ENCODE data around the gene BACH2. TPM values are rescaled to one million over a fixed set of nuclear protein-coding genes. Genes with fewer than 3 reads are reported as not detected.
"Not testable (repeated sequence)": the region's sequence is repeated elsewhere in the genome, so short reads cannot be mapped to it uniquely, and the experiment has no call there.

Gene BACH2
- total and polyA plus RNA-seq, 2 of the 8 experiments (the other 6 are each of a cell fraction or from before 2014, with no cell fraction given): 1.9 to 5.9 TPM

- 86% methylated on average over 9 of the region's 9 CpGs; no CpG with 5 or more reads in 1 of the 2 experiments for WGBS, 2 experiments (ENCODE audit: extremely low coverage in 1 of 2, insufficient coverage in 1 of 2, insufficient read length in 1 of 2, insufficient replicate concordance in 2 of 2, low coverage in 1 of 2, low lambda C conversion rate in 2 of 2, missing lambda C conversion rate in 1 of 2)
- H3K14ac ChIP-seq (ENCODE audit: insufficient read length); H3K18ac ChIP-seq (ENCODE audit: extremely low read depth, low read length); H3K56ac ChIP-seq (replicated peaks; ENCODE audit: insufficient read length, low read depth, low read length); H3K27ac ChIP-seq (ENCODE audit: low read depth, low read length); H4K91ac ChIP-seq (replicated peaks; ENCODE audit: insufficient read length, low read length); H2BK5ac ChIP-seq (ENCODE audit: low read depth, low read length); H2AFZ ChIP-seq (ENCODE audit: low read length); H3K23me2 ChIP-seq (ENCODE audit: low read depth, low read length); H3K4me3 ChIP-seq (ENCODE audit: extremely low read depth in 1 of 4, insufficient read depth in 2 of 4, low read depth in 3 of 4, low read length in 4 of 4); H3K4ac ChIP-seq (replicated peaks; ENCODE audit: insufficient read length, low read depth, low read length); H4K5ac ChIP-seq (ENCODE audit: insufficient read length, low read depth, low read length); H3K23ac ChIP-seq (ENCODE audit: insufficient read length); H3K79me2 ChIP-seq (ENCODE audit: control insufficient read depth in 1 of 2, insufficient read depth in 2 of 2, low read length in 2 of 2); H3K4me2 ChIP-seq (ENCODE audit: insufficient read depth in 1 of 2, low read depth in 2 of 2, low read length in 2 of 2); H3K9ac ChIP-seq (replicated peaks in 1 of 4; ENCODE audit: extremely low read depth in 1 of 4, low read depth in 3 of 4, low read length in 3 of 4); H2BK20ac ChIP-seq (ENCODE audit: low read length); H3K27me3 ChIP-seq (replicated peaks in 1 of 4; ENCODE audit: control insufficient read depth in 3 of 4, extremely low read depth in 1 of 4, insufficient read depth in 3 of 4, low read length in 3 of 4); DNase-seq (ENCODE audit: low read depth in 1 of 2, low spot score in 2 of 2); H2AK5ac ChIP-seq (ENCODE audit: low read depth, low read length); H2BK12ac ChIP-seq (ENCODE audit: low read depth, low read length); H3K9me3 ChIP-seq (ENCODE audit: insufficient read depth in 2 of 2, low read depth in 1 of 2, low read length in 1 of 2); H3K4me1 ChIP-seq (replicated peaks in 1 of 4; ENCODE audit: control insufficient read depth in 3 of 4, insufficient read depth in 4 of 4, low read length in 3 of 4); H2BK15ac ChIP-seq (ENCODE audit: low read length); H3K36me3 ChIP-seq (ENCODE audit: control insufficient read depth in 2 of 4, insufficient read depth in 4 of 4, low read length in 3 of 4); H4K8ac ChIP-seq (ENCODE audit: extremely low read depth, insufficient read depth, low read length); H3K79me1 ChIP-seq (ENCODE audit: low read depth, low read length); POLR2A ChIA-PET (ENCODE audit: partially characterized antibody); H4K20me1 ChIP-seq (replicated peaks in 1 of 2; ENCODE audit: control insufficient read depth in 1 of 2, insufficient read depth in 2 of 2, low read length in 2 of 2); FAIRE-seq; H2BK120ac ChIP-seq (replicated peaks; ENCODE audit: low read depth, low read length): not testable (repeated sequence)
- CTCF ChIA-PET (ENCODE audit: partially characterized antibody): interaction anchor here (0.7 to 3.1 kb wide), 10 partner anchors 7 to 632 kb away, joined by 3 to 9 read pairs (median 4); no protein-coding TSS in a partner anchor
Observed at GRCh38 chr6:89971338-89972024, 325.2 kb downstream of the BACH2 start.
